ENCODE measurements around the gene OR4C45. TPM values are rescaled to one million over a fixed set of nuclear protein-coding genes. Genes with fewer than 3 reads are reported as not detected.
A peak's percentile ranks its signal among the peaks of the same experiment; 100 is the strongest.
"Not testable (repeated sequence)": the region's sequence is repeated elsewhere in the genome, so short reads cannot be mapped to it uniquely, and the experiment has no call there.

OR4C45 gene
- total RNA-seq: not detected in 2 replicates

- no peaks in the 10 kb centered on the region for H3K36me3 Mint-ChIP-seq (ENCODE audit: low read depth)
- no peak within 1 kb of the TSS for H3K27ac Mint-ChIP-seq
- no peak for DNase-seq
- no peak within 1 kb of the TSS for H3K4me3 Mint-ChIP-seq
- intact Hi-C loops (cut with micrococcal nuclease): no loop called here
- H3K4me1 Mint-ChIP-seq: no peaks in the 10 kb centered on the region
- peaks cover 24% of the 10 kb centered on the region for H3K9me3 Mint-ChIP-seq
- no peaks in the 10 kb centered on the region for H3K27me3 Mint-ChIP-seq
Observed at GRCh38 chr11:50032574-50032973, at the start of gene OR4C45. Gene OR4C45 (plus strand): TSS chr11:50032874.

GRCh38 chr11:49995565-49995964, 37.1 kb upstream of the OR4C45 start:
- Mint-ChIP-seq H3K27ac (no peak overlapping the region), H3K27me3 (no peaks in the 10 kb centered on the region), H3K4me3 (no peak overlapping the region), H3K9me3 (peaks cover 3% of the 10 kb centered on the region), H3K36me3 (ENCODE audit: low read depth) (no peaks in the 10 kb centered on the region), H3K4me1 (no peaks in the 10 kb centered on the region)
- intact Hi-C loops (cut with micrococcal nuclease): loop anchor here (5.0 kb wide), 1 partner anchor 1688 kb away; the partner anchor contains the start of gene OR4S1
- peak; percentile 75 for DNase-seq

GRCh38 chr11:50030193-50030592, 2.5 kb upstream of the OR4C45 start:
- H3K36me3 Mint-ChIP-seq (ENCODE audit: low read depth): no peaks in the 10 kb centered on the region
- H3K4me3 Mint-ChIP-seq: no peak overlapping the region
- no peaks in the 10 kb centered on the region for H3K4me1 Mint-ChIP-seq
- H3K27me3 Mint-ChIP-seq: no peaks in the 10 kb centered on the region
- peaks cover 29% of the 10 kb centered on the region for H3K9me3 Mint-ChIP-seq
- DNase-seq: no peak
- intact Hi-C loops (cut with micrococcal nuclease): no loop called here
- no peak overlapping the region for H3K27ac Mint-ChIP-seq

GRCh38 chr11:50036239-50036638, 3.6 kb downstream of the OR4C45 start:
- intact Hi-C loops (cut with micrococcal nuclease); H3K4me1 Mint-ChIP-seq; H3K27me3 Mint-ChIP-seq; H3K27ac Mint-ChIP-seq; H3K4me3 Mint-ChIP-seq; H3K36me3 Mint-ChIP-seq (ENCODE audit: low read depth); DNase-seq: not testable (repeated sequence)
- peaks cover 23% of the 10 kb centered on the region for H3K9me3 Mint-ChIP-seq

GRCh38 chr11:50037251-50037650, 4.6 kb downstream of the OR4C45 start:
- H3K4me1 Mint-ChIP-seq: no peaks in the 10 kb centered on the region
- no peak overlapping the region for H3K4me3 Mint-ChIP-seq
- DNase-seq: no peak
- no peaks in the 10 kb centered on the region for H3K27me3 Mint-ChIP-seq
- intact Hi-C loops (cut with micrococcal nuclease): no loop called here
- no peaks in the 10 kb centered on the region for H3K36me3 Mint-ChIP-seq (ENCODE audit: low read depth)
- peaks cover 24% of the 10 kb centered on the region for H3K9me3 Mint-ChIP-seq
- H3K27ac Mint-ChIP-seq: no peak overlapping the region

- no peaks in the 10 kb centered on the region for H3K36me3 Mint-ChIP-seq (ENCODE audit: low read depth)
- no peak for DNase-seq
- no peak overlapping the region for H3K4me3 Mint-ChIP-seq
- peaks cover 9% of the 10 kb centered on the region for H3K9me3 Mint-ChIP-seq
- H3K27me3 Mint-ChIP-seq: no peaks in the 10 kb centered on the region
- H3K27ac Mint-ChIP-seq: no peak overlapping the region
- no peaks in the 10 kb centered on the region for H3K4me1 Mint-ChIP-seq
- intact Hi-C loops (cut with micrococcal nuclease): no loop called here
Observed at GRCh38 chr11:50044647-50045046, 12.0 kb downstream of the OR4C45 start.

- H3K4me1 Mint-ChIP-seq; H3K4me3 Mint-ChIP-seq; H3K27ac Mint-ChIP-seq; H3K36me3 Mint-ChIP-seq (ENCODE audit: low read depth); intact Hi-C loops (cut with micrococcal nuclease); H3K9me3 Mint-ChIP-seq; DNase-seq; H3K27me3 Mint-ChIP-seq: not testable (repeated sequence)
Observed at GRCh38 chr11:50063056-50063455, 30.4 kb downstream of the OR4C45 start.

GRCh38 chr11:50070389-50070788, 37.7 kb downstream of the OR4C45 start:
- no peak overlapping the region for H3K4me3 Mint-ChIP-seq
- H3K36me3 Mint-ChIP-seq (ENCODE audit: low read depth): peaks cover 2% of the 10 kb centered on the region
- no peaks in the 10 kb centered on the region for H3K4me1 Mint-ChIP-seq
- peaks cover 40% of the 10 kb centered on the region for H3K9me3 Mint-ChIP-seq
- intact Hi-C loops (cut with micrococcal nuclease): no loop called here
- no peak for DNase-seq
- H3K27ac Mint-ChIP-seq: no peak overlapping the region
- no peaks in the 10 kb centered on the region for H3K27me3 Mint-ChIP-seq

GRCh38 chr11:50071584-50072225, 39.0 kb downstream of the OR4C45 start:
- H3K4me3 Mint-ChIP-seq: no peak overlapping the region
- no peak for DNase-seq
- intact Hi-C loops (cut with micrococcal nuclease): no loop called here
- peaks cover 46% of the 10 kb centered on the region for H3K9me3 Mint-ChIP-seq
- no peaks in the 10 kb centered on the region for H3K4me1 Mint-ChIP-seq
- H3K27ac Mint-ChIP-seq: no peak overlapping the region
- H3K36me3 Mint-ChIP-seq (ENCODE audit: low read depth): peaks cover 2% of the 10 kb centered on the region
- H3K27me3 Mint-ChIP-seq: no peaks in the 10 kb centered on the region

- H3K27ac Mint-ChIP-seq: no peak overlapping the region
- no peak overlapping the region for H3K4me3 Mint-ChIP-seq
- no peaks in the 10 kb centered on the region for H3K27me3 Mint-ChIP-seq
- no peak for DNase-seq
- peaks cover 54% of the 10 kb centered on the region for H3K9me3 Mint-ChIP-seq
- no peaks in the 10 kb centered on the region for H3K4me1 Mint-ChIP-seq
- peaks cover 2% of the 10 kb centered on the region for H3K36me3 Mint-ChIP-seq (ENCODE audit: low read depth)
- intact Hi-C loops (cut with micrococcal nuclease): no loop called here
Observed at GRCh38 chr11:50072226-50073112, 39.8 kb downstream of the OR4C45 start.

GRCh38 chr11:50073113-50074105, 40.7 kb downstream of the OR4C45 start:
- no peak for DNase-seq
- intact Hi-C loops (cut with micrococcal nuclease): no loop called here
- peaks cover 55% of the 10 kb centered on the region for H3K9me3 Mint-ChIP-seq
- no peak overlapping the region for H3K4me3 Mint-ChIP-seq
- H3K4me1 Mint-ChIP-seq: no peaks in the 10 kb centered on the region
- peaks cover 2% of the 10 kb centered on the region for H3K36me3 Mint-ChIP-seq (ENCODE audit: low read depth)
- H3K27me3 Mint-ChIP-seq: no peaks in the 10 kb centered on the region
- H3K27ac Mint-ChIP-seq: no peak overlapping the region

GRCh38 chr11:50074161-50074560, 41.5 kb downstream of the OR4C45 start:
- Mint-ChIP-seq H3K9me3 (peaks cover 51% of the 10 kb centered on the region), H3K4me1 (no peaks in the 10 kb centered on the region), H3K27me3 (no peaks in the 10 kb centered on the region), H3K4me3 (no peak overlapping the region), H3K36me3 (ENCODE audit: low read depth) (peaks cover 2% of the 10 kb centered on the region), H3K27ac (no peak overlapping the region)
- intact Hi-C loops (cut with micrococcal nuclease): no loop called here
- DNase-seq: no peak

- Mint-ChIP-seq H3K27ac (no peak overlapping the region), H3K4me1 (no peaks in the 10 kb centered on the region), H3K27me3 (no peaks in the 10 kb centered on the region), H3K36me3 (ENCODE audit: low read depth) (peaks cover 2% of the 10 kb centered on the region), H3K4me3 (no peak overlapping the region), H3K9me3 (peaks cover 46% of the 10 kb centered on the region)
- intact Hi-C loops (cut with micrococcal nuclease): no loop called here
- DNase-seq: no peak
Observed at GRCh38 chr11:50075856-50076255, 43.2 kb downstream of the OR4C45 start.
